Measurements from ENCODE around the gene POC1A. TPM values are rescaled to one million over a fixed set of nuclear protein-coding genes. Genes with fewer than 3 reads are reported as not detected.

The POC1A gene
- total RNA-seq, 1 experiment from 2014 or later = 32.2 TPM

GRCh38 chr3:52136513-52136912, 17.7 kb downstream of the POC1A start:
- Mint-ChIP-seq H3K4me1 (ENCODE audit: low read depth, unreplicated experiment) (no peaks in the 10 kb centered on the region), H3K9me3 (ENCODE audit: unreplicated experiment) (no peaks in the 10 kb centered on the region), H3K36me3 (ENCODE audit: insufficient read depth, unreplicated experiment) (peaks cover 13% of the 10 kb centered on the region), H3K27me3 (ENCODE audit: insufficient read depth, unreplicated experiment) (no peaks in the 10 kb centered on the region), H3K27ac (ENCODE audit: unreplicated experiment) (no peak overlapping the region), H3K4me3 (ENCODE audit: unreplicated experiment) (no peak overlapping the region)
- no peak for TF ChIP-seq CTCF (IDR thresholded peaks at IDR 0.05; ENCODE audit: insufficient read depth in 1 of 2, low read depth in 1 of 2, low read length in 1 of 2, severe bottlenecking in 1 of 2, unreplicated experiment in 1 of 2)
- CTCF ChIA-PET = no interaction called here
- Histone ChIP-seq H3K9me3 (no peaks in the 10 kb centered on the region), H3K4me3 (ENCODE audit: low read depth, low read length) (no peak overlapping the region), H3K4me1 (no peaks in the 10 kb centered on the region), H3K27me3 (replicated peaks; ENCODE audit: control insufficient read depth, insufficient read depth, low read length) (no peaks in the 10 kb centered on the region), H3K36me3 (ENCODE audit: control insufficient read depth, insufficient read depth, low read length) (no peaks in the 10 kb centered on the region)
- POLR2A ChIA-PET = no interaction called here
- intact Hi-C loops (cut with micrococcal nuclease; ENCODE audit: unreplicated experiment) = no loop called here
- DNase-seq = no peak
- no TSS peak for BruUV-seq (replicated peaks)

- no peak overlapping the region for H3K27ac Mint-ChIP-seq (ENCODE audit: unreplicated experiment)
- H3K9me3 ChIP-seq = no peaks in the 10 kb centered on the region
- no peaks in the 10 kb centered on the region for H3K36me3 ChIP-seq (ENCODE audit: control insufficient read depth, insufficient read depth, low read length)
- ChIA-PET CTCF (no interaction called here), POLR2A (no interaction called here)
- no peaks in the 10 kb centered on the region for H3K27me3 Mint-ChIP-seq (ENCODE audit: insufficient read depth, unreplicated experiment)
- no peak overlapping the region for H3K4me3 Mint-ChIP-seq (ENCODE audit: unreplicated experiment)
- intact Hi-C loops (cut with micrococcal nuclease; ENCODE audit: unreplicated experiment) = no loop called here
- H3K4me1 Mint-ChIP-seq (ENCODE audit: low read depth, unreplicated experiment) = no peaks in the 10 kb centered on the region
- peaks cover 8% of the 10 kb centered on the region for H3K36me3 Mint-ChIP-seq (ENCODE audit: insufficient read depth, unreplicated experiment)
- H3K9me3 Mint-ChIP-seq (ENCODE audit: unreplicated experiment) = no peaks in the 10 kb centered on the region
- no peak overlapping the region for H3K4me3 ChIP-seq (ENCODE audit: low read depth, low read length)
- H3K4me1 ChIP-seq = no peaks in the 10 kb centered on the region
- no peak for TF ChIP-seq CTCF (IDR thresholded peaks at IDR 0.05; ENCODE audit: insufficient read depth in 1 of 2, low read depth in 1 of 2, low read length in 1 of 2, severe bottlenecking in 1 of 2, unreplicated experiment in 1 of 2)
- no peaks in the 10 kb centered on the region for H3K27me3 ChIP-seq (replicated peaks; ENCODE audit: control insufficient read depth, insufficient read depth, low read length)
- BruUV-seq (replicated peaks) = no TSS peak
- DNase-seq = no peak
Observed at GRCh38 chr3:52135332-52135731, 18.9 kb downstream of the POC1A start.

- TF ChIP-seq CTCF (IDR thresholded peaks at IDR 0.05; ENCODE audit: insufficient read depth in 1 of 2, low read depth in 1 of 2, low read length in 1 of 2, severe bottlenecking in 1 of 2, unreplicated experiment in 1 of 2) = no peak
- H3K4me3 Mint-ChIP-seq (ENCODE audit: unreplicated experiment) = no peak overlapping the region
- peaks cover 12% of the 10 kb centered on the region for H3K36me3 Mint-ChIP-seq (ENCODE audit: insufficient read depth, unreplicated experiment)
- H3K27ac Mint-ChIP-seq (ENCODE audit: unreplicated experiment) = no peak overlapping the region
- BruUV-seq (replicated peaks) = no TSS peak
- DNase-seq = no peak
- no peaks in the 10 kb centered on the region for H3K36me3 ChIP-seq (ENCODE audit: control insufficient read depth, insufficient read depth, low read length)
- no peaks in the 10 kb centered on the region for H3K9me3 Mint-ChIP-seq (ENCODE audit: unreplicated experiment)
- H3K4me3 ChIP-seq (ENCODE audit: low read depth, low read length) = no peak overlapping the region
- intact Hi-C loops (cut with micrococcal nuclease; ENCODE audit: unreplicated experiment) = no loop called here
- H3K9me3 ChIP-seq = no peaks in the 10 kb centered on the region
- ChIA-PET CTCF (no interaction called here), POLR2A (no interaction called here)
- H3K4me1 Mint-ChIP-seq (ENCODE audit: low read depth, unreplicated experiment) = no peaks in the 10 kb centered on the region
- H3K27me3 ChIP-seq (replicated peaks; ENCODE audit: control insufficient read depth, insufficient read depth, low read length) = no peaks in the 10 kb centered on the region
- no peaks in the 10 kb centered on the region for H3K4me1 ChIP-seq
- H3K27me3 Mint-ChIP-seq (ENCODE audit: insufficient read depth, unreplicated experiment) = no peaks in the 10 kb centered on the region
Observed at GRCh38 chr3:52134761-52135160, 19.5 kb downstream of the POC1A start.

Data from Caco-2 (cell line).